Heart left ventricle (tissue), 13 donors: ENCODE measurements around the gene NLRP8.

ENCODE experiments used
- POLR2A ChIP-seq, 2 donors: fragments of 450-650 bp; IDR thresholded peaks; one replicate each; pipeline ENCODE4 v1.6.1; 2017; ENCODE audit warnings: antibody characterized with exemption in 2 of 2, mild to moderate bottlenecking in 2 of 2, moderate library complexity in 2 of 2
- TF ChIP-seq, protein P1 (sequence below), 12 donors: fragments of 200-600 bp; sonication (generic) in 4 of 12; IDR thresholded peaks; one replicate each; pipeline versions ENCODE4 v1.5.0 to v1.8.0; 2018 to 2022; ENCODE audit warnings: antibody characterized with exemption in 12 of 12, mild to moderate bottlenecking in 5 of 12
- donor health status: ischemic (EF 13 %, LVEDD 7.1; RV severe dilation, severe dysfunction).
- donor health status: DM: no; HTN: yes; CAD: no.
- donor health status: DM: no; HTN: no; CAD: no.
- donor health status: ischemic (EF 25% LVEDD 6.9; RV normal size, moderate dysfunction).
- donor health status: ischemic (EF 25% LVEDD 5.7; RV mildly dilated, moderate dysfunction).
- donor health status: ischemic (EF 35%, LVEDD 5.7; RV mildly dilated, moderate dysfunction).
- donor health status: nonischemic (EF 11% LVEDD 7.7; RV severe dilation, severe dysfunction).
- donor health status: DM: yes; HTN: yes; CAD: no.
- donor health status: PGD.
- donor health status: ischemic (EF 29% LVEDD 5.4; RV normal size, mild dysfunction).
- donor health status: nonischemic (EF 23%, LVEDD 6.1; RV moderate dilation, normal function).

DNA sequence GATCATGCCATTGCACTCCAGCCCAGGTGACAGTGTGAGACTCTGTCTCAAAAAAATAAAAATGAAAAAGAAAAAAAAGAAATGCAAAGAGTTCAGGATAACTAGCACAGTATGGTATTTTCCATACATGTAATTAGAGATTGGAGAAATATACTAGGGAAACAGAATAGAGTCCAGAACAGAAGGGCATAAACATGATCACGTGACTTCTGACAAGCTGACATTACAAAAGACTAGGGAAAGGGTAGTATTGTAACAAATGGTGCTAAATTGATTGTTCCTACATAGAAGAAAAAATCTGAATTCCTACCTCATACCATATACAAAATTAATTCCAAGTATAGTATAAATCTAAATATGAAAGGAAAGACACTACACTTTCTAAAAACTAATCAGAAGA is 37.6 kb downstream of the NLRP8 start:
- TF ChIP-seq, protein P1, sequence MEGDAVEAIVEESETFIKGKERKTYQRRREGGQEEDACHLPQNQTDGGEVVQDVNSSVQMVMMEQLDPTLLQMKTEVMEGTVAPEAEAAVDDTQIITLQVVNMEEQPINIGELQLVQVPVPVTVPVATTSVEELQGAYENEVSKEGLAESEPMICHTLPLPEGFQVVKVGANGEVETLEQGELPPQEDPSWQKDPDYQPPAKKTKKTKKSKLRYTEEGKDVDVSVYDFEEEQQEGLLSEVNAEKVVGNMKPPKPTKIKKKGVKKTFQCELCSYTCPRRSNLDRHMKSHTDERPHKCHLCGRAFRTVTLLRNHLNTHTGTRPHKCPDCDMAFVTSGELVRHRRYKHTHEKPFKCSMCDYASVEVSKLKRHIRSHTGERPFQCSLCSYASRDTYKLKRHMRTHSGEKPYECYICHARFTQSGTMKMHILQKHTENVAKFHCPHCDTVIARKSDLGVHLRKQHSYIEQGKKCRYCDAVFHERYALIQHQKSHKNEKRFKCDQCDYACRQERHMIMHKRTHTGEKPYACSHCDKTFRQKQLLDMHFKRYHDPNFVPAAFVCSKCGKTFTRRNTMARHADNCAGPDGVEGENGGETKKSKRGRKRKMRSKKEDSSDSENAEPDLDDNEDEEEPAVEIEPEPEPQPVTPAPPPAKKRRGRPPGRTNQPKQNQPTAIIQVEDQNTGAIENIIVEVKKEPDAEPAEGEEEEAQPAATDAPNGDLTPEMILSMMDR (IDR thresholded peaks at IDR 0.05) = no peak
- TF ChIP-seq POLR2A (IDR thresholded peaks at IDR 0.05) = no peak
